Loucy (cell line): ENCODE measurements around the gene ETS1.

Experiments
- EZH2phosphoT487 ChIP-seq: fragments of 200-600 bp; IDR thresholded peaks from 2 replicates; pipeline ENCODE4 v1.6.1; 2018; ENCODE audit warnings: antibody characterized with exemption, mild to moderate bottlenecking, moderate library complexity, borderline replicate concordance
- TF ChIP-seq, protein P1 (sequence below): fragments of 200-600 bp; sonication (generic); conservative IDR thresholded peaks from 2 replicates; pipeline ENCODE4 v1.5.1; 2014; ENCODE audit warnings: mild to moderate bottlenecking, antibody characterized with exemption, low read length

DNA sequence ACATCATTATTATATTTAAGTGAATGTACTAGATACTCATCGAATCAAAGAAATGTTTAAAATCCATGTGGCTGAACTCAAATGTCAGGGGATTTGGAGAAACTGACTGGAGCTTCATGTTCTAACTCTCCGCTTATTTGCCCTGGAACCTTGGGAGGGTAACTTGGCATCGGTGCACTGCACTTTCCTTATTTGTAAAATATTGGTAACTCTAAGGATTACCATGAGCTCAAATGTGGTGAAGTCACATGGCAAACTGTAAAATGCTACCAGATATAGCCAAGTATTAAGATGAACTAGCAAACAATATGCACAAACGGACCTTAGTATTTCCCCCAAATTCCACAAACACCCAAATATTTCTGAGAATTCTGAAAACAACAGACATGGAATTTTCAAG lies 75.6 kb downstream of the ETS1 start:
- TF ChIP-seq, protein P1, sequence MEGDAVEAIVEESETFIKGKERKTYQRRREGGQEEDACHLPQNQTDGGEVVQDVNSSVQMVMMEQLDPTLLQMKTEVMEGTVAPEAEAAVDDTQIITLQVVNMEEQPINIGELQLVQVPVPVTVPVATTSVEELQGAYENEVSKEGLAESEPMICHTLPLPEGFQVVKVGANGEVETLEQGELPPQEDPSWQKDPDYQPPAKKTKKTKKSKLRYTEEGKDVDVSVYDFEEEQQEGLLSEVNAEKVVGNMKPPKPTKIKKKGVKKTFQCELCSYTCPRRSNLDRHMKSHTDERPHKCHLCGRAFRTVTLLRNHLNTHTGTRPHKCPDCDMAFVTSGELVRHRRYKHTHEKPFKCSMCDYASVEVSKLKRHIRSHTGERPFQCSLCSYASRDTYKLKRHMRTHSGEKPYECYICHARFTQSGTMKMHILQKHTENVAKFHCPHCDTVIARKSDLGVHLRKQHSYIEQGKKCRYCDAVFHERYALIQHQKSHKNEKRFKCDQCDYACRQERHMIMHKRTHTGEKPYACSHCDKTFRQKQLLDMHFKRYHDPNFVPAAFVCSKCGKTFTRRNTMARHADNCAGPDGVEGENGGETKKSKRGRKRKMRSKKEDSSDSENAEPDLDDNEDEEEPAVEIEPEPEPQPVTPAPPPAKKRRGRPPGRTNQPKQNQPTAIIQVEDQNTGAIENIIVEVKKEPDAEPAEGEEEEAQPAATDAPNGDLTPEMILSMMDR, result no peak
- no peak for TF ChIP-seq EZH2phosphoT487
